Vagina (tissue), 2 donors: ENCODE data around the gene DMKN.

Experiments used
- POLR2A ChIP-seq, 2 donors: fragments of 450-650 bp; IDR thresholded peaks; one replicate each; pipeline ENCODE4 v1.6.1; 2017; ENCODE audit warnings: antibody characterized with exemption in 2 of 2, mild to moderate bottlenecking in 2 of 2, moderate library complexity in 2 of 2
- TF ChIP-seq, protein P1 (sequence below), 3 experiments: fragments of 450-650 bp in 2 of 3; fragments of 200-600 bp in 1 of 3; sonication (generic) in 1 of 3; IDR thresholded peaks; one replicate each; pipeline ENCODE4 v1.5.1; 2017 to 2019; ENCODE audit warnings: antibody characterized with exemption in 3 of 3, mild to moderate bottlenecking in 2 of 3, moderate library complexity in 2 of 3

DNA sequence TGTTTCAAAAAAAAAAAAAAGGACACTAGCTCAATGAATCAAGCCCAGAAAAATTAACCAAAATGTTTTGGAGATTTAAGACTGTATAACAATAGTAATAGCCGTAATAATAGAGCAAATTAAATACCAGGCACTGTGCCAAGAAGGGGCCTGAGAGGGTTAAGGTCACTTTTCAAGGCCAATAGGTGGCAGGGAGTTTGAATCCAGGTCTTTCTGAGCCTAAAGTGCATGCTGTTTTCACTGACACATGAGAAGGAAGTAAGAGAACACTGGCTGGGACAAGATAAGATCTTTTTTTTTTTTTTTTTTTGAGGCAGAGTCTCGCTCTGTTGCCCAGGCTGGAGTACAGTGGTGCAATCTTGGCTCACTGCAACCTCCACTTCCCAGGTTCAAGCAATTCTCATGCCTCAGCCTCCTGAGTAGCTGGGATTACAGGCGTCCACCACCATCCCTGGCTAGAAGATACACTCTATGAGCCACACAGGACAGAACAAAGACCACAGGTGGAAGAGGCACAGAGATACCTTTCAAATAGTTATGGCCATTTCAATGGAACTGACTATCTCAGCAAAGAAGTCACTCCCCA lies 57.7 kb downstream of the DMKN start:
- no peak for TF ChIP-seq POLR2A (IDR thresholded peaks at IDR 0.05)
- TF ChIP-seq, protein P1, sequence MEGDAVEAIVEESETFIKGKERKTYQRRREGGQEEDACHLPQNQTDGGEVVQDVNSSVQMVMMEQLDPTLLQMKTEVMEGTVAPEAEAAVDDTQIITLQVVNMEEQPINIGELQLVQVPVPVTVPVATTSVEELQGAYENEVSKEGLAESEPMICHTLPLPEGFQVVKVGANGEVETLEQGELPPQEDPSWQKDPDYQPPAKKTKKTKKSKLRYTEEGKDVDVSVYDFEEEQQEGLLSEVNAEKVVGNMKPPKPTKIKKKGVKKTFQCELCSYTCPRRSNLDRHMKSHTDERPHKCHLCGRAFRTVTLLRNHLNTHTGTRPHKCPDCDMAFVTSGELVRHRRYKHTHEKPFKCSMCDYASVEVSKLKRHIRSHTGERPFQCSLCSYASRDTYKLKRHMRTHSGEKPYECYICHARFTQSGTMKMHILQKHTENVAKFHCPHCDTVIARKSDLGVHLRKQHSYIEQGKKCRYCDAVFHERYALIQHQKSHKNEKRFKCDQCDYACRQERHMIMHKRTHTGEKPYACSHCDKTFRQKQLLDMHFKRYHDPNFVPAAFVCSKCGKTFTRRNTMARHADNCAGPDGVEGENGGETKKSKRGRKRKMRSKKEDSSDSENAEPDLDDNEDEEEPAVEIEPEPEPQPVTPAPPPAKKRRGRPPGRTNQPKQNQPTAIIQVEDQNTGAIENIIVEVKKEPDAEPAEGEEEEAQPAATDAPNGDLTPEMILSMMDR (IDR thresholded peaks at IDR 0.05), result no peak
